H1 (cell line): Measurements from ENCODE around the gene PATJ. TPM values are rescaled to one million over a fixed set of nuclear protein-coding genes. Genes with fewer than 3 reads are reported as not detected.

Source experiments
- CTCF ChIA-PET: fragments of 300-600 bp; sonication (Branson Sonifier 250); formaldehyde crosslinking; loops from one replicate; lab custom pipeline; 2021; ENCODE audit not compliant: partially characterized antibody; lab: Charles Lee
- POLR2A ChIA-PET: fragments of 300-600 bp; sonication (Branson Sonifier 250); formaldehyde crosslinking; loops from one replicate; lab custom pipeline; 2021; ENCODE audit warnings: inconsistent platforms; ENCODE audit not compliant: partially characterized antibody; lab: Charles Lee
- DNase-seq, 2 experiments: peaks; one replicate each; pipeline versions ENCODE4 v3.0.0 to v3.0.0-alpha.2; 2010 to 2022; ENCODE audit warnings: low spot score in 2 of 2, low read depth in 1 of 2, mixed read lengths in 1 of 2
- FAIRE-seq: peaks from 2 replicates; lab custom pipeline; 2011; peaks lifted over from hg19 to GRCh38; lab: Jason Lieb, UNC
- H2AFZ ChIP-seq: 2 replicates; pipeline ENCODE4 v1.8.1; 2012; ENCODE audit warnings: low read length, inconsistent platforms
- H2AK5ac ChIP-seq: 2 replicates; pipeline ENCODE4 v1.6.1; 2013; ENCODE audit warnings: low read depth, low read length
- H2BK120ac ChIP-seq: replicated peaks from 2 replicates; pipeline ENCODE3; 2013; ENCODE audit warnings: low read depth, low read length, inconsistent platforms
- H2BK12ac ChIP-seq: 2 replicates; pipeline ENCODE4 v1.6.1; 2013; ENCODE audit warnings: low read depth, low read length
- H2BK15ac ChIP-seq: 2 replicates; pipeline ENCODE4 v1.6.1; 2013; ENCODE audit warnings: low read length
- H2BK20ac ChIP-seq: 2 replicates; pipeline ENCODE4 v1.6.1; 2013; ENCODE audit warnings: low read length
- H2BK5ac ChIP-seq: 2 replicates; pipeline ENCODE4 v1.6.1; 2013; ENCODE audit warnings: low read depth, low read length
- H3K14ac ChIP-seq: 2 replicates; pipeline ENCODE4 v1.6.1; 2013; ENCODE audit warnings: inconsistent platforms; ENCODE audit not compliant: insufficient read length
- H3K18ac ChIP-seq: 2 replicates; pipeline ENCODE4 v1.6.1; 2013; ENCODE audit warnings: low read length; ENCODE audit errors: extremely low read depth
- H3K23ac ChIP-seq: 2 replicates; pipeline ENCODE4 v1.6.1; 2013; ENCODE audit warnings: inconsistent platforms; ENCODE audit not compliant: insufficient read length
- H3K23me2 ChIP-seq: 2 replicates; pipeline ENCODE4 v1.6.1; 2013; ENCODE audit warnings: low read depth, low read length
- H3K27ac ChIP-seq: 2 replicates; pipeline ENCODE4 v1.6.1; 2011; ENCODE audit warnings: low read depth, low read length, inconsistent platforms
- H3K27me3 ChIP-seq, 4 experiments: replicated peaks in 1 of 4; 1 replicate in 1 of 4; 2 replicates in 3 of 4; pipeline versions ENCODE4 v1.6.1 to v1.8.1; 2011 to 2013; ENCODE audit warnings: low read length in 3 of 4, mild to moderate bottlenecking in 3 of 4, inconsistent platforms in 2 of 4, mixed read lengths in 2 of 4, moderate library complexity in 1 of 4; ENCODE audit not compliant: control insufficient read depth in 3 of 4, insufficient read depth in 3 of 4; ENCODE audit errors: extremely low read depth in 1 of 4
- H3K36me3 ChIP-seq, 4 experiments: 2 replicates each; pipeline versions ENCODE4 v1.6.1 to v1.8.1; 2011 to 2013; ENCODE audit warnings: mild to moderate bottlenecking in 4 of 4, low read length in 3 of 4, moderate library complexity in 2 of 4, control low read depth in 1 of 4, inconsistent platforms in 1 of 4; ENCODE audit not compliant: insufficient read depth in 4 of 4, control insufficient read depth in 2 of 4
- H3K4ac ChIP-seq: replicated peaks from 2 replicates; pipeline ENCODE3; 2013; ENCODE audit warnings: low read length, low read depth, mixed read lengths, inconsistent platforms; ENCODE audit not compliant: insufficient read length
- H3K4me1 ChIP-seq, 4 experiments: replicated peaks in 1 of 4; 1 replicate in 1 of 4; 2 replicates in 3 of 4; pipeline versions ENCODE4 v1.6.1 to v1.8.1; 2011 to 2013; ENCODE audit warnings: low read length in 3 of 4, inconsistent platforms in 2 of 4, mixed read lengths in 1 of 4; ENCODE audit not compliant: insufficient read depth in 4 of 4, control insufficient read depth in 3 of 4
- H3K4me2 ChIP-seq, 2 experiments: 2 replicates each; pipeline versions ENCODE4 v1.6.1 to v1.8.1; 2011 to 2013; ENCODE audit warnings: low read depth in 2 of 2, low read length in 2 of 2, control low read depth in 1 of 2, inconsistent platforms in 1 of 2, mild to moderate bottlenecking in 1 of 2; ENCODE audit not compliant: insufficient read depth in 1 of 2
- H3K4me3 ChIP-seq, 4 experiments: fragments of 200-600, 300-600 bp in 1 of 4; sonication (generic), shearing (Covaris generic), sonication (Bioruptor Twin) in 1 of 4; 2 replicates each; pipeline versions ENCODE4 v1.5.1 to v1.8.1; 2011 to 2016; ENCODE audit warnings: low read length in 4 of 4, low read depth in 3 of 4, control low read depth in 2 of 4, inconsistent platforms in 2 of 4, mild to moderate bottlenecking in 2 of 4, mixed read lengths in 1 of 4, moderate library complexity in 1 of 4; ENCODE audit not compliant: insufficient read depth in 2 of 4; ENCODE audit errors: extremely low read depth in 1 of 4
- H3K56ac ChIP-seq: replicated peaks from 2 replicates; pipeline ENCODE3; 2013; ENCODE audit warnings: low read depth, mild to moderate bottlenecking, mixed read lengths, low read length, inconsistent platforms; ENCODE audit not compliant: insufficient read length
- H3K79me1 ChIP-seq: 2 replicates; pipeline ENCODE4 v1.6.1; 2013; ENCODE audit warnings: low read depth, low read length, control low read depth
- H3K79me2 ChIP-seq, 2 experiments: 2 replicates each; pipeline versions ENCODE4 v1.6.1 to v1.8.1; 2012 to 2013; ENCODE audit warnings: low read length in 2 of 2, mild to moderate bottlenecking in 2 of 2, inconsistent platforms in 1 of 2; ENCODE audit not compliant: insufficient read depth in 2 of 2, control insufficient read depth in 1 of 2
- H3K9ac ChIP-seq, 4 experiments: replicated peaks in 1 of 4; 1 replicate in 1 of 4; 2 replicates in 3 of 4; pipeline versions ENCODE4 v1.6.1 to v1.8.1; 2011 to 2013; ENCODE audit warnings: low read depth in 3 of 4, low read length in 3 of 4, control low read depth in 2 of 4, mild to moderate bottlenecking in 2 of 4, moderate library complexity in 2 of 4, inconsistent platforms in 1 of 4; ENCODE audit errors: extremely low read depth in 1 of 4
- H3K9me3 ChIP-seq, 2 experiments: 2 replicates each; pipeline versions ENCODE4 v1.6.1 to v1.8.1; 2012 to 2013; ENCODE audit warnings: mild to moderate bottlenecking in 2 of 2, moderate library complexity in 2 of 2, control low read depth in 1 of 2, inconsistent platforms in 1 of 2, low read depth in 1 of 2, low read length in 1 of 2, mixed read lengths in 1 of 2; ENCODE audit not compliant: insufficient read depth in 2 of 2
- H4K20me1 ChIP-seq, 2 experiments: replicated peaks in 1 of 2; 2 replicates each; pipeline versions ENCODE3 to v1.8.1; 2011 to 2013; ENCODE audit warnings: inconsistent platforms in 2 of 2, low read length in 2 of 2, mild to moderate bottlenecking in 1 of 2; ENCODE audit not compliant: insufficient read depth in 2 of 2, control insufficient read depth in 1 of 2
- H4K5ac ChIP-seq: 2 replicates; pipeline ENCODE4 v1.6.1; 2013; ENCODE audit warnings: low read length, low read depth, mixed read lengths, inconsistent platforms; ENCODE audit not compliant: insufficient read length
- H4K8ac ChIP-seq: 2 replicates; pipeline ENCODE4 v1.8.0; 2013; ENCODE audit warnings: mild to moderate bottlenecking, moderate library complexity, low read length, inconsistent platforms; ENCODE audit not compliant: insufficient read depth; ENCODE audit errors: extremely low read depth
- H4K91ac ChIP-seq: replicated peaks from 2 replicates; pipeline ENCODE3; 2013; ENCODE audit warnings: low read length, mixed read lengths, inconsistent platforms; ENCODE audit not compliant: insufficient read length
- ASH2L ChIP-seq: fragments of 200-600, 300-600 bp; sonication (generic); IDR thresholded peaks from one replicate; pipeline ENCODE4 v1.7.1; 2017; ENCODE audit warnings: low read length
- CREB1 ChIP-seq: IDR thresholded peaks from 2 replicates; pipeline ENCODE4 v1.6.1; 2012; ENCODE audit warnings: inconsistent platforms
- GABPA ChIP-seq: IDR thresholded peaks from 2 replicates; pipeline ENCODE4 v1.6.1; 2011; ENCODE audit warnings: mild to moderate bottlenecking, low read length, moderate library complexity, borderline replicate concordance; ENCODE audit not compliant: insufficient read depth
- KDM5A ChIP-seq: fragments of 200-600 bp; IDR thresholded peaks from 2 replicates; pipeline ENCODE4 v1.7.1; 2012; ENCODE audit warnings: mild to moderate bottlenecking, low read length, inconsistent platforms, mixed read lengths
- NANOG ChIP-seq: IDR thresholded peaks from 2 replicates; pipeline ENCODE4 v1.6.1; 2011; ENCODE audit warnings: low read length, low read depth, mild to moderate bottlenecking, inconsistent platforms; ENCODE audit not compliant: insufficient read depth, poor library complexity, severe bottlenecking
- POU5F1 ChIP-seq: IDR thresholded peaks from 2 replicates; pipeline ENCODE4 v1.6.1; 2011; ENCODE audit warnings: low read depth, mild to moderate bottlenecking, low read length, moderate library complexity
- RNF2 ChIP-seq: fragments of 200-900, 300-1000 bp; sonication (generic); IDR thresholded peaks from 2 replicates; pipeline ENCODE4 v1.7.1; 2016; ENCODE audit warnings: borderline replicate concordance, low read depth, mild to moderate bottlenecking, antibody characterized with exemption, low read length; ENCODE audit not compliant: poor library complexity, severe bottlenecking; ENCODE audit errors: missing control alignments
- SRF ChIP-seq: IDR thresholded peaks from 2 replicates; pipeline ENCODE4 v1.6.1; 2011; ENCODE audit warnings: mild to moderate bottlenecking, low read depth, low read length, moderate library complexity
- WGBS, 2 experiments: shearing (Covaris generic) in 1 of 2; methylation state at CpG; one replicate each; pipeline versions ENCODE4 v1.1.6 to v1.1.7; 2013 to 2015; ENCODE audit warnings: low lambda C conversion rate in 2 of 2, mixed read lengths in 2 of 2, inconsistent platforms in 1 of 2, low coverage in 1 of 2, missing lambda C conversion rate in 1 of 2; ENCODE audit not compliant: insufficient replicate concordance in 2 of 2, insufficient coverage in 1 of 2, insufficient read length in 1 of 2; ENCODE audit errors: extremely low coverage in 1 of 2, missing lambda C conversion rate in 1 of 2; 5-methylcytosine and 5-hydroxymethylcytosine counted together
- polyA plus RNA-seq, 7 experiments: library from polyadenylated mRNA; depleted of rRNA in 3 of 7; stranded (reverse) in 5 of 7; unstranded in 2 of 7; fragments of >200 nt in 5 of 7; fragments of 200-250 nt in 2 of 7; gene quantifications; 1 replicate in 5 of 7; 2 replicates in 1 of 7; 4 replicates in 1 of 7; pipeline versions ENCODE4 v1.2.1 to v1.2.3, GENCODE V29; 2011 to 2013; ENCODE audit warnings: missing spikeins in 2 of 7, mixed read lengths in 2 of 7
- total RNA-seq: library from RNA; stranded (reverse); fragmentation: NEBNext Ultra II Directional; extraction: Animal tissue kit (Norgen Biotek cat#: 25700); gene quantifications from 2 replicates; pipeline ENCODE4 v1.2.1, GENCODE V29; 2021
- TF ChIP-seq, protein P1 (sequence below), 3 experiments: IDR thresholded peaks; 1 replicate in 2 of 3; 2 replicates in 1 of 3; pipeline versions ENCODE4 v1.5.1 to v1.6.1; 2011; ENCODE audit warnings: low read length in 3 of 3, mild to moderate bottlenecking in 3 of 3, inconsistent platforms in 2 of 3, low read depth in 1 of 3, moderate library complexity in 1 of 3; ENCODE audit not compliant: insufficient read depth in 1 of 3; ENCODE audit errors: control extremely low read depth in 1 of 3
- TF ChIP-seq, protein P2 (sequence below): IDR thresholded peaks from 2 replicates; pipeline ENCODE4 v1.6.1; 2011; ENCODE audit warnings: low read length, improper control_type of control experiment

The PATJ gene
- total and polyA plus RNA-seq, 2 of the 8 experiments (the other 6 are each of a cell fraction or from before 2014, with no cell fraction given) = 8.2 to 55.6 TPM

DNA sequence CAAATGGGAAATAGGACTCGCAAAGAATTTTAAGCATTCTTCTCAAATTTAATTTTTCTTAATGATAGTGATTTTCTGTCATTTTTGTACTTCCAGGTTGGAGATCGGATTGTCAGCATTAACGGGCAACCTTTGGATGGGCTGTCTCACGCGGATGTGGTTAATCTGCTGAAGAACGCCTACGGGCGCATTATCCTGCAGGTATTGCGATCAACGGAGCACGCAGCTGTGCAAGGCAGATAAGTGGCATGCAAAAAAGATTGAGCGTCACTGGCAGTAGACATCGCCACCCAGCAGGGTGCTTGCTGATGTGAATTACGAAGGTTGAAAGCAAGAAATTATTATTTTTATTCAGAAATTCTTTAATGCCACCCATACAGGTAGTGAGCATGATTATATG is 386.5 kb downstream of the PATJ start:
- peaks cover 0 to 4% (median 1%) of the 10 kb centered on the region in 4 experiments; a peak in 3 of 8 replicates for H3K36me3 ChIP-seq
- H3K9me3 ChIP-seq = no peaks in the 10 kb centered on the region
- H4K20me1 ChIP-seq = no peaks in the 10 kb centered on the region
- no peak overlapping the region for H2AFZ ChIP-seq
- no peak overlapping the region for H2AK5ac ChIP-seq
- 93% methylated on average over 14 of the region's 14 CpGs; no CpG with 5 or more reads in 1 of the 2 experiments for WGBS, 2 experiments
- H3K27me3 ChIP-seq = no peaks in the 10 kb centered on the region
- POLR2A ChIA-PET = interaction anchor here (1.8 kb wide), 1 partner anchor 14 kb away, joined by 4 read pairs; no protein-coding TSS in a partner anchor
- H2BK20ac ChIP-seq = no peak overlapping the region
- H4K8ac ChIP-seq = no peak overlapping the region
- H3K4ac ChIP-seq = no peak overlapping the region
- H3K9ac ChIP-seq = no peak overlapping the region
- no peak overlapping the region for H2BK5ac ChIP-seq
- H2BK12ac ChIP-seq = no peak overlapping the region
- no peak overlapping the region for H3K18ac ChIP-seq
- H3K4me1 ChIP-seq = no peaks in the 10 kb centered on the region
- no peaks in the 10 kb centered on the region for H3K79me1 ChIP-seq
- no peak overlapping the region for H2BK120ac ChIP-seq
- no peaks in the 10 kb centered on the region for H3K79me2 ChIP-seq
- DNase-seq = no peak
- H2BK15ac ChIP-seq = no peak overlapping the region
- H3K27ac ChIP-seq = no peak overlapping the region
- no peak overlapping the region for H3K4me2 ChIP-seq
- no peak overlapping the region for H4K5ac ChIP-seq
- no peak overlapping the region for H3K23ac ChIP-seq
- no peak overlapping the region for H4K91ac ChIP-seq
- H3K56ac ChIP-seq = no peak overlapping the region
- no peak overlapping the region for H3K4me3 ChIP-seq
- H3K14ac ChIP-seq = no peak overlapping the region
- FAIRE-seq = no peak
- CTCF ChIA-PET = interaction anchor here (0.8 to 14.8 kb wide), 6 partner anchors 12 to 57 kb away, joined by 3 to 191 read pairs (median 10); no protein-coding TSS in a partner anchor
- no peaks in the 10 kb centered on the region for H3K23me2 ChIP-seq
- TF ChIP-seq, protein P1, sequence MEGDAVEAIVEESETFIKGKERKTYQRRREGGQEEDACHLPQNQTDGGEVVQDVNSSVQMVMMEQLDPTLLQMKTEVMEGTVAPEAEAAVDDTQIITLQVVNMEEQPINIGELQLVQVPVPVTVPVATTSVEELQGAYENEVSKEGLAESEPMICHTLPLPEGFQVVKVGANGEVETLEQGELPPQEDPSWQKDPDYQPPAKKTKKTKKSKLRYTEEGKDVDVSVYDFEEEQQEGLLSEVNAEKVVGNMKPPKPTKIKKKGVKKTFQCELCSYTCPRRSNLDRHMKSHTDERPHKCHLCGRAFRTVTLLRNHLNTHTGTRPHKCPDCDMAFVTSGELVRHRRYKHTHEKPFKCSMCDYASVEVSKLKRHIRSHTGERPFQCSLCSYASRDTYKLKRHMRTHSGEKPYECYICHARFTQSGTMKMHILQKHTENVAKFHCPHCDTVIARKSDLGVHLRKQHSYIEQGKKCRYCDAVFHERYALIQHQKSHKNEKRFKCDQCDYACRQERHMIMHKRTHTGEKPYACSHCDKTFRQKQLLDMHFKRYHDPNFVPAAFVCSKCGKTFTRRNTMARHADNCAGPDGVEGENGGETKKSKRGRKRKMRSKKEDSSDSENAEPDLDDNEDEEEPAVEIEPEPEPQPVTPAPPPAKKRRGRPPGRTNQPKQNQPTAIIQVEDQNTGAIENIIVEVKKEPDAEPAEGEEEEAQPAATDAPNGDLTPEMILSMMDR (IDR thresholded peaks at IDR 0.05; ENCODE audit: control extremely low read depth in 1 of 3, insufficient read depth in 1 of 3, low read depth in 1 of 3, low read length in 3 of 3) = no peak
- TF ChIP-seq RNF2 (no peak), KDM5A (no peak), CREB1 (no peak), NANOG (no peak), ASH2L (no peak), GABPA (no peak), SRF (no peak), POU5F1 (no peak)
- TF ChIP-seq, protein P2, sequence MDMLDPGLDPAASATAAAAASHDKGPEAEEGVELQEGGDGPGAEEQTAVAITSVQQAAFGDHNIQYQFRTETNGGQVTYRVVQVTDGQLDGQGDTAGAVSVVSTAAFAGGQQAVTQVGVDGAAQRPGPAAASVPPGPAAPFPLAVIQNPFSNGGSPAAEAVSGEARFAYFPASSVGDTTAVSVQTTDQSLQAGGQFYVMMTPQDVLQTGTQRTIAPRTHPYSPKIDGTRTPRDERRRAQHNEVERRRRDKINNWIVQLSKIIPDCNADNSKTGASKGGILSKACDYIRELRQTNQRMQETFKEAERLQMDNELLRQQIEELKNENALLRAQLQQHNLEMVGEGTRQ = no peak
